Activated CD4-positive, alpha-beta T cell treated with anti-CD3 and anti-CD28 coated beads, Interleukin-2, amount 50 U/mL, for 1 hour (primary cell): ENCODE measurements around the gene R3HDM2.

ENCODE experiments used
- DNase-seq: peaks from one replicate; pipeline ENCODE4 v3.0.0-alpha.2; 2020

Gene R3HDM2

GRCh38 chr12:57465747-57466505 is 35.1 kb upstream of the R3HDM2 start:
- DNase-seq, result no peak

DNA sequence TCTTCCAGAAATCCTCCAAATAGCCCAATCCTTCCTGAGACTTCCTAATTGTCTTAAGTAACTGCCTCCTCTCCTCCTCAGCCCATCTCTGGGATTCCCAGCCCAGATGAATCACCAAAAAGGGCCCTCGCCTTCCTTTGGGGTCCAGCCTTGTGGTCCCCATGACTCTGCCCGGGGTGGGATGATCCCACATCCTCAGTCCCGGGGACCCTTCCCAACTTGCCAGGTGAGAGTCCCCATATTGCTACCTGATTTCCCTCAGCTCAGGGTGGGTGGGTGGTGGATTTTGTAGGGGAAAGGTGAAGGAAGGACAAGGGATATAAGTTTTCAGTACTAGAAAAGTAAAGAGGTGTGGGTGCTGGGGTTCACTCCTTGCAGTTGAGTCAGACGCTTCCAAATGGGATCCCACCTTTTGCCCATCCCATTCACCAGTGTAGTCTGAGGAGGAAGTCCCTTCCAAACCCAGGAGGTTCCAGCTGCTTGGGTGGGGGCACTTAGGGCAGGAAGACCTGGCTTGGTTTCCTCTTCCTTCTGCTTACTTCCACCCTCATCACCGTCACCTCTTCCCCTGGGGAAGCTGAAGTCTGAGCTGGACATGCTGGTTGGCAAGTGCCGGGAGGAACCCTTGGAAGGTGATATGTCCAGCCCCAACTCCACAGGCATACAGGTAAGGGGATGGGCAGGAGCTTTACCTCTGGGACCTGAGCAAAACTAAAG is 34.3 kb upstream of the R3HDM2 start:
- DNase-seq, result no peak

DNA sequence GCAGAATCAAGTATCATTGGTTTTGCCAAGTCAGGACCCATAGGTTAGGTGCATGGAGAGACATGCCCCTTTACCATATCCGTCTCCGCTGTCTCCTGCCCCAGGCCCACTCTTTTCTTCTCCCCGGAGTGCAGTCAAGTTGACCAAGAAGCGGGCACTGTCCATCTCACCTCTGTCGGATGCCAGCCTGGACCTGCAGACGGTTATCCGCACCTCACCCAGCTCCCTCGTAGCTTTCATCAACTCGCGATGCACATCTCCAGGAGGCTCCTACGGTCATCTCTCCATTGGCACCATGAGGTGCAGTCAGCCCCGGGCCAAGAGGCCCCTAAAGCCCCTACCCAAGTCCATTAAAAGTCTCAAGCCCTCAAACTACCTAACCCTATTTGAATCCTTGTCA is 33.7 kb upstream of the R3HDM2 start:
- no peak for DNase-seq

GRCh38 chr12:57462912-57463253 is 32.0 kb upstream of the R3HDM2 start:
- no peak for DNase-seq

- DNase-seq, result peak; percentile 89
Measured at GRCh38 chr12:57462251-57462911, 31.5 kb upstream of the R3HDM2 start.

GRCh38 chr12:57461917-57462250 is 31.0 kb upstream of the R3HDM2 start:
- no peak for DNase-seq

DNA sequence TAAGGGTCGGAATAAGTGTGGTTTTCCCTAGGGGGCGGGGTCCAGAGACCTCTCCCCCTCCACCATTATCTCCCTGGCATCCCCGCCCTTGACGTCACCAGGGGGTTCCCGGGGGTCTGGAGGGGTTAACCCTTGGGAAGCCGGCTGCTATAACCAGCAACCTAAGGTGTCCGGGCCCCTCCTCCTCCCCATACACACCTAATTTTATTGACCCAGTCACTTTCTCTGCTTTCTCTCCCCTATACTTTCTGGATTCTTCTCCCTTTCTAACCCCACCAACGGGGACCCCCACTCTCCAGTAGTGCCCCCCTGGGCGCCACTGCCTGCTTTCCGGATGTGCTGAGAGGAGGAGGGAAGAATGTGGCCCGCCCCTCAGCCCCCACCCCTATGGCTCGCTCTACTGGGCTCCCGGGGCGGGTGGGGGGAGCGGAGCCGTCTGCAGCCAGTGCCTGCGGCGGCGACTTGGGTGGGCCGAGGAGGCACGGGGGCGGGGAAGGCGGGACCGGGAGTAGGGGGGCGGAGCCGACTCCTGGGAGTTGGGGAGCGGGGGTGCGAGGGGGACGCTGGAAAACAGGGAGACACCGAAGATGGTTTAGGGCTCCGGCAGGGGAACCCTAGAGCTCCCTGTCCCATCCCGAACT is 30.6 kb upstream of the R3HDM2 start:
- no peak for DNase-seq

- DNase-seq, result no peak
Measured at GRCh38 chr12:57460841-57461275, 30.0 kb upstream of the R3HDM2 start.

DNA sequence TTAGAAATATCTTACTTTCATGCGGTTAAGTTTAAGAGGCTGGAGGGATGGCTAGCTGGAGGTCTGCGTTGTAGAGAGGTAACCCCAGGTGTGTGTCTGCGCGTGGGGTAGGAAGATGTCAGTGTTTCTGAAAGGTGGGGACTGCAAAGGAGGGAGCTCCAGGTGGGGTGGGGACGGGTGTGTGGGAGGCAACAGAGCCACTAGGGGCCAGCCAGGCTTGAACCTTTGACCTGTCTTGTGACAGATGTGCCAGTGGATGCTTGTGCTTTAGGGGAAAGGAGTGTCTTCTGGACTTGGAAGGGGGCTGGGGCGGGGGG is 29.6 kb upstream of the R3HDM2 start:
- DNase-seq, result no peak

GRCh38 chr12:57459750-57460467 is 29.1 kb upstream of the R3HDM2 start, which contains the start of gene GLI1:
TSS of gene GLI1 (plus strand) at chr12:57459785. CDS start at chr12:57463692, 3,907 bp downstream.
- no peak for DNase-seq

- DNase-seq, result peak; percentile 93
Measured at GRCh38 chr12:57459055-57459749, 28.4 kb upstream of the R3HDM2 start.

GRCh38 chr12:57458665-57459054 is 27.8 kb upstream of the R3HDM2 start:
- no peak for DNase-seq

DNA sequence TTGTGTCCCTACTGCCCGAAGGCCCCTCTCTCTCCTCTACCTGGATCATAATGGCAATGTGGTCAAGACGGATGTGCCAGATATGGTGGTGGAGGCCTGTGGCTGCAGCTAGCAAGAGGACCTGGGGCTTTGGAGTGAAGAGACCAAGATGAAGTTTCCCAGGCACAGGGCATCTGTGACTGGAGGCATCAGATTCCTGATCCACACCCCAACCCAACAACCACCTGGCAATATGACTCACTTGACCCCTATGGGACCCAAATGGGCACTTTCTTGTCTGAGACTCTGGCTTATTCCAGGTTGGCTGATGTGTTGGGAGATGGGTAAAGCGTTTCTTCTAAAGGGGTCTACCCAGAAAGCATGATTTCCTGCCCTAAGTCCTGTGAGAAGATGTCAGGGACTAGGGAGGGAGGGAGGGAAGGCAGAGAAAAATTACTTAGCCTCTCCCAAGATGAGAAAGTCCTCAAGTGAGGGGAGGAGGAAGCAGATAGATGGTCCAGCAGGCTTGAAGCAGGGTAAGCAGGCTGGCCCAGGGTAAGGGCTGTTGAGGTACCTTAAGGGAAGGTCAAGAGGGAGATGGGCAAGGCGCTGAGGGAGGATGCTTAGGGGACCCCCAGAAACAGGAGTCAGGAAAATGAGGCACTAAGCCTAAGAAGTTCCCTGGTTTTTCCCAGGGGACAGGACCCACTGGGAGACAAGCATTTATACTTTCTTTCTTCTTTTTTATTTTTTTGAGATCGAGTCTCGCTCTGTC is 26.1 kb upstream of the R3HDM2 start:
- DNase-seq, result no peak

DNA sequence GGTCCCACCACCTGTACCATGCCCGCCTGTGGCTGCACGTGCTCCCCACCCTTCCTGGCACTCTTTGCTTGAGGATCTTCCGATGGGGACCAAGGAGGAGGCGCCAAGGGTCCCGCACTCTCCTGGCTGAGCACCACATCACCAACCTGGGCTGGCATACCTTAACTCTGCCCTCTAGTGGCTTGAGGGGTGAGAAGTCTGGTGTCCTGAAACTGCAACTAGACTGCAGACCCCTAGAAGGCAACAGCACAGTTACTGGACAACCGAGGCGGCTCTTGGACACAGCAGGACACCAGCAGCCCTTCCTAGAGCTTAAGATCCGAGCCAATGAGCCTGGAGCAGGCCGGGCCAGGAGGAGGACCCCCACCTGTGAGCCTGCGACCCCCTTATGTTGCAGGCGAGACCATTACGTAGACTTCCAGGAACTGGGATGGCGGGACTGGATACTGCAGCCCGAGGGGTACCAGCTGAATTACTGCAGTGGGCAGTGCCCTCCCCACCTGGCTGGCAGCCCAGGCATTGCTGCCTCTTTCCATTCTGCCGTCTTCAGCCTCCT is 25.4 kb upstream of the R3HDM2 start:
- peak; percentile 41 for DNase-seq

- no peak for DNase-seq
Measured at GRCh38 chr12:57455374-57456144, 24.7 kb upstream of the R3HDM2 start.

GRCh38 chr12:57454566-57455373 is 23.9 kb upstream of the R3HDM2 start, which contains the start of gene INHBE:
TSS of gene INHBE (plus strand) at chr12:57455307. CDS start at chr12:57455537, 230 bp downstream.
- DNase-seq, result no peak

GRCh38 chr12:57454213-57454565 is 23.3 kb upstream of the R3HDM2 start:
- no peak for DNase-seq

DNA sequence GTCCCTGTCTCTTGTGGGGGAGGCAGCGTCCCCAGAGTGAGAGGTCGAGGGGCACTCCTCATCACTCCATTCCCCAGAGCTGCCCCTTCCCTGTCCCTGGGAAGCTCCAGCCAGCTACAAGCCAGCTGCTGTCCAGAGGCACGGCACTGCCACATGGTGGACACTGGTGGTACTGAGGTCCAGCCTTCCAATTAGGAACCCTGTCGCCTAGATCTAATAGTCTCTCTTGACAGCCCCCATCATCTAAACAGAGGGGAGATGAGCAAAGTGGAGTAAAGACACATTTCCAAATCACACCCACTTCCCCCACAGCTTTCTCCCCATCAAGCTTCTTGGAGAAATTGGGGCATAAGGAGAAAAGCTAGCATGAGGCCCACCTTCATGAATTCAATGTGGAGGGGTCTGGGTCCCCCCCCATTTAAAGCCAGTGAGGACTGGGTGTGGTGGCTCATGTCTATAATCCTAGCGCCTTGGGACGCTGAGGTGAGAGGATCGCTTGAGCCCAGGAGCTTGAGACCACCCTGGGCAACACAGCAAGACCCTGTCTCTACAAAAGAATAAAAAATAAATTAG is 22.2 kb upstream of the R3HDM2 start:
- DNase-seq, result peak; percentile 51
